ENCODE data around the gene MALRD1.
"Not testable (repeated sequence)": the region's sequence is repeated elsewhere in the genome, so short reads cannot be mapped to it uniquely, and the experiment has no call there.

Gene MALRD1

GRCh38 chr10:19730167-19730906, 681.7 kb downstream of the MALRD1 start:
- ATAC-seq, result no peak

DNA sequence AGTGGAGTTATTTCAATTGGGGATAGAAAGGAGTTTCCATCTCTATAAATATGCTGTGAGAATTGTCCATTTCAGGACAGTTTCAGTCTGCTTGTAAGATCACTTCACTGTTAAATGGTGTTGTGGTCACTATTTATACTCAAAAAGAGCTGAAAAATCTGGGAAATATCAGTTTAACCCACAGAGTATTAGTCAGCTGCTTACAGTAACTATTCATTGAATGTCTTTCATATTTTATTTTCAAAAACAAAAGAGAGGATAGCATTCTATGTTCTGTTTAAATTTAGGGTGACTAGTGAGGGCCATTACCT, 682.3 kb downstream of the MALRD1 start:
- no peak for ATAC-seq

- no peak for ATAC-seq
These were observed 683.0 kb downstream of the MALRD1 start for GRCh38 chr10:19731560-19731959.

DNA sequence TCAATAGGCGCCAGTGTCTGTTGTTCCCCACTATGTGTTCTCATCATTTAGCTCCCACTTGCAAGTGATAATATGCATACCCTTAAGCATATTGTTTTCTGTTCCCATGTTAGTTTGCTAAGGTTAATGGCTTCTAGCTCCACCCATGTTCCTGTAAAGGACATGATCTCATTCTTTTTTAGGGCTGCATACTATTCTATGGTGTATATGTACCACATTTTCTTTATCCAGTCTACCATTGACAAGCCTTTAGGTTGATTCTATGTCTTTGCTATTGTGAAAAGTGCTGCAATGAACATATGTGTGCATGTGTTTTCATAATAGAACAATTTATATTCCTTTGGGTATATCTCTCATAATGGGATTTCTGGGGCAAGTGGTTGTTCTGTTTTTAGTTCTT, 689.8 kb downstream of the MALRD1 start:
- no peak for ATAC-seq

DNA sequence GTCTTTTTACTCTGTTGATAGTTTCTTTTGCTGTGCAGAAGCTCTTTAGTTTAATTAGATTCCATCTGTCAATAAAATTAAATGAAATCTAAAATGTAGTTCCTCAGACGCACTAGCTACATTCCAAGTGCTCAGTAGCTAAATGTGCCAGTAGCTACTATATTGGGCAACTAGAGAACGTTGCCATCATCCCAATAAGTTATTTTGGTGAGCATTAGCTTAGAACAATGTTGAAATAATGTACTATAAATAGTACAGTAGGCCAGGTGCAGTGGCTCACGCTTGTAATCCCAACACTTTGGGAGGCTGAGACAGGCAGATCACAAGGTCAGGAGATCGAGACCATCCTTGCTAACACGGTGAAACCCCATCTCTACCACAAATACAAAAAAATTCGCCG, 690.6 kb downstream of the MALRD1 start:
- ATAC-seq, result not testable (repeated sequence)

GRCh38 chr10:19742144-19742543, 693.5 kb downstream of the MALRD1 start:
- not testable (repeated sequence) for ATAC-seq

DNA sequence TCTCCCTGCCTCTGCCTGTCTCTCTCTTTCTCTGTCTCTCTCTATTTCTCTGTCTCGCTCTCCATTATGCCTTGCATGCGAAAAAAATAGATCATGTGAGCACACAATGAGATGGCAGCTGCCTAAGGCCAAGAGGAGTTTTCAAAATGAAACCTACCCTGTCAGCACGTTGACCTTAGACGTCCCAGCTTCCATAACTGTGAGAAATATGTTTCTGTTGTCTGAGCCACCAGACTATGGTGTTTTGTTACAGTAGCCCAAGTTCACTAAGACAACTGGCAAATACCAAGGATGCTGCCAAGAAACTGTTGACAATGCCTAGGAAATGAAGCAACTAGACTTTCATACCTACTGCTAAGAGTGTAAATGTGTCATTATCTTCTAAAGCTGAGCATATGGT, 697.1 kb downstream of the MALRD1 start:
- ATAC-seq, result no peak

DNA sequence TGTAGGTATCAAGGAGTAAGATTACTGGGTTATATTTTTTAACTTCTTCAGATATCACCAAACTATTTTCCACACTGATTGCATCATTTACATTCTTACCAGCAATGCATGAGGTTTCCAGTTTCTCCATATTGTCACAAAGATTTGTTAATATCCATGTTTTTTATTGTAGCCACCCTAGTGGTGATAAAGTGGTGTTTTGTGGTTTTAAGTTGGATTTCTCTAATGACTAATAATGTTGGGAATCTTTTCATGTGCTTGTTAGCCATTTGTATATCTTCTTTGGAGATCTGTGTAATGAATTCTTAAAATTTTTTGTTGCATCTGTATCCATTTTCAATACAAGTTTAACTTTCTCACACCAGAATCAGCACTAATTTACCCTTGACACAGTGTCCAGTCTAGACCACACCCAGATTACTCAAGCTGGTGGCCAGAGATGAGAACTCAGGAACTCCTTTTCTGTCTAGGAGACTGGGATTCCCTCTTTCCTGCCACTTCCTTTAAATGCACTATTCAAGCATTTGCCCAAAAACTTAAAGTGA, 700.7 kb downstream of the MALRD1 start:
- ATAC-seq, result no peak

- ATAC-seq, result no peak
These were observed 702.4 kb downstream of the MALRD1 start for GRCh38 chr10:19750972-19751371.

GRCh38 chr10:19756919-19757318, 708.3 kb downstream of the MALRD1 start:
- no peak for ATAC-seq

- no peak for ATAC-seq
These were observed 713.4 kb downstream of the MALRD1 start for GRCh38 chr10:19762026-19762425.

- ATAC-seq, result no peak
These were observed 715.5 kb downstream of the MALRD1 start for GRCh38 chr10:19764111-19764510.

- no peak for ATAC-seq
These were observed 719.3 kb downstream of the MALRD1 start for GRCh38 chr10:19767876-19768275.

GRCh38 chr10:19769826-19770225, 721.2 kb downstream of the MALRD1 start:
- ATAC-seq, result not testable (repeated sequence)

GRCh38 chr10:19772972-19773371, 724.4 kb downstream of the MALRD1 start:
- no peak for ATAC-seq

GRCh38 chr10:19775296-19775695, 726.7 kb downstream of the MALRD1 start:
- no peak for ATAC-seq

DNA sequence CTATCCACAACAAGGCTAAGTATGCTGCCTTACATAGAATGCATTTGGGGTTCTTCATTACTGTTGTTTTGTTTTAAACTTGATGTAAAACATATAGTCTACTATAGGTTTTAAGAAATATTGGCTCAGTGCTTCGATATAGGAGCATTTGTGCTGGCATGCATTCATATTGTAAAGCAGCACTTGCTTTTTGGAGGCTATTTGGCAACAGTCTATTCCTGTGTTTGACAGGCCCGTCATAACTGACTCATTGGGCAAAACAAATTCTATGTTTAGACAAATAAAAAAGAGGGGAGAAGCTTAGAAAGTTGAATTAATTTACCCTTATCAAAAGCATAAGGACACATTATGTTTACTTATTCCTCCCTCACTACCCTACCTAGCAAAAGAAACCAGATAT, 729.2 kb downstream of the MALRD1 start:
- ATAC-seq, result no peak

GRCh38 chr10:19778996-19779395, 730.4 kb downstream of the MALRD1 start:
- ATAC-seq, result no peak

- ATAC-seq, result no peak
These were observed 734.0 kb downstream of the MALRD1 start for GRCh38 chr10:19782430-19783089.

GRCh38 chr10:19783721-19784120, 735.1 kb downstream of the MALRD1 start:
- ATAC-seq, result no peak

Measured in activated CD4-positive, CD25-positive, alpha-beta regulatory T cell treated with anti-CD3 and anti-CD28 coated beads, Interleukin-2, amount 50 U/mL, for 24 hours (primary cell).